Ovary (tissue), 9 donors: ENCODE measurements around the gene ARHGEF28. TPM values are rescaled to one million over a fixed set of nuclear protein-coding genes. Genes with fewer than 3 reads are reported as not detected.

Experiments
- DNase-seq, 5 donors: peaks; one replicate each; pipeline ENCODE4 v3.0.0-alpha.2; 2019 to 2020
- H3K27ac ChIP-seq, 2 donors: fragments of 200-600 bp; one replicate each; pipeline versions ENCODE4 v1.5.1 to v1.8.0; 2019 to 2022
- H3K27me3 ChIP-seq: fragments of 200-600 bp; one replicate; pipeline ENCODE4 v1.8.0; 2022
- H3K36me3 ChIP-seq: fragments of 200-600 bp; sonication (generic); one replicate; pipeline ENCODE4 v1.5.1; 2019
- H3K4me1 ChIP-seq: one replicate; pipeline ENCODE4 v1.8.1; 2013; ENCODE audit warnings: mild to moderate bottlenecking, moderate library complexity; ENCODE audit not compliant: insufficient read depth
- H3K4me3 ChIP-seq: fragments of 200-600 bp; sonication (generic); one replicate; pipeline ENCODE4 v1.5.1; 2017
- H3K9me3 ChIP-seq, 2 donors: fragments of 200-600 bp in 1 of 2; sonication (generic) in 1 of 2; one replicate each; pipeline versions ENCODE4 v1.5.1 to v1.8.1; 2013 to 2019; ENCODE audit warnings: mild to moderate bottlenecking in 1 of 2, moderate library complexity in 1 of 2
- CTCF ChIP-seq, 3 donors: fragments of 450-650 bp in 2 of 3; fragments of 200-600 bp in 1 of 3; IDR thresholded peaks; one replicate each; pipeline versions ENCODE4 v1.5.1 to v1.8.0; 2016 to 2022; ENCODE audit warnings: antibody characterized with exemption in 3 of 3, mild to moderate bottlenecking in 1 of 3
- EP300 ChIP-seq: sonication (generic); formaldehyde crosslinking; IDR thresholded peaks from one replicate; pipeline ENCODE4 v1.6.1; 2017; ENCODE audit warnings: antibody characterized with exemption
- POLR2A ChIP-seq: fragments of 450-650 bp; IDR thresholded peaks from one replicate; pipeline ENCODE4 v1.6.1; 2017; ENCODE audit warnings: antibody characterized with exemption, mild to moderate bottlenecking, moderate library complexity
- WGBS, 3 donors: extraction: QIAGEN DNeasy Blood & Tissue Kit in 1 of 3; methylation state at CpG; one replicate each; pipeline versions ENCODE4 v1.1.5 to v1.1.7; 2013 to 2017; 5-methylcytosine and 5-hydroxymethylcytosine counted together
- intact Hi-C, 4 donors: fragments of 100-400 bp; cut with DNase I; formaldehyde crosslinking; loops; one replicate each; pipeline versions ENCODE4 v1.11.0 to v1.15.1; 2022 to 2023
- polyA plus RNA-seq, 2 donors: library from polyadenylated mRNA; stranded (reverse); fragments of 200-250 nt in 1 of 2; fragments of 350-450 nt in 1 of 2; fragmentation: Illumina TruSeq in 1 of 2; extraction: RNeasy Lipid Tissue Mini Kit (QIAGEN cat#74804) in 1 of 2; gene quantifications; one replicate each; pipeline ENCODE4 v1.2.3, GENCODE V29; 2013 to 2014
- total RNA-seq, 7 donors: library from RNA; depleted of rRNA in 2 of 7; stranded (reverse); fragments of >200 nt in 2 of 7; fragmentation: NEBNext Ultra II Directional in 3 of 7; extraction: Animal tissue kit (Norgen Biotek cat#: 25700) in 3 of 7; gene quantifications; one replicate each; pipeline versions ENCODE4 v1.1.0 to v1.2.4, GENCODE V29; 2016 to 2023
- donor health status: DM: no; HTN: no; CAD: no; lungs with moderate emphysema.
- donor health status: DM: no; HTN: no; CAD: no.
- donor health status: Bipolar disorder and iron deficiency.
- donor health status: DM: yes; HTN: yes; CAD: no.
- donor health status: DM: no; HTN: no; CAD: no.
- donor health status: DM: yes; HTN: yes; CAD: no.

Gene ARHGEF28
- total and polyA plus RNA-seq, 9 donors = 21.5 to 75.6 (median 35.0) TPM

GRCh38 chr5:73960023-73960422, 334.0 kb downstream of the ARHGEF28 start:
- H3K27ac ChIP-seq = no peak overlapping the region
- TF ChIP-seq POLR2A = no peak
- TF ChIP-seq CTCF (IDR thresholded peaks at IDR 0.05) = no peak
- no peak for TF ChIP-seq EP300
- intact Hi-C loops = no loop called here
- no peak overlapping the region for H3K4me3 ChIP-seq
- H3K36me3 ChIP-seq = no peaks in the 10 kb centered on the region
- WGBS, 3 donors = 71 to 89% (median 88%) methylated on average over 5 of the region's 5 CpGs
- DNase-seq = no peak
- no peaks in the 10 kb centered on the region for H3K27me3 ChIP-seq
- H3K9me3 ChIP-seq = no peaks in the 10 kb centered on the region
- H3K4me1 ChIP-seq = peaks cover 19% of the 10 kb centered on the region

- intact Hi-C loops = no loop called here
- no peak for DNase-seq
- Histone ChIP-seq H3K27me3 (no peaks in the 10 kb centered on the region), H3K36me3 (no peaks in the 10 kb centered on the region), H3K4me3 (no peak overlapping the region), H3K4me1 (peaks cover 16% of the 10 kb centered on the region), H3K27ac (no peak overlapping the region), H3K9me3 (no peaks in the 10 kb centered on the region)
- TF ChIP-seq POLR2A = no peak
- no peak for TF ChIP-seq CTCF (IDR thresholded peaks at IDR 0.05)
- no peak for TF ChIP-seq EP300
- WGBS, 3 donors = 49 to 66% (median 60%) methylated on average over 1 of the region's 1 CpG
Measured at GRCh38 chr5:73960426-73960825, 334.4 kb downstream of the ARHGEF28 start.

GRCh38 chr5:73962801-73963425, 336.9 kb downstream of the ARHGEF28 start:
- H3K4me3 ChIP-seq = no peak overlapping the region
- peaks cover 2% of the 10 kb centered on the region for H3K4me1 ChIP-seq
- intact Hi-C loops = no loop called here
- no peak overlapping the region for H3K27ac ChIP-seq
- H3K36me3 ChIP-seq = no peaks in the 10 kb centered on the region
- no peaks in the 10 kb centered on the region for H3K27me3 ChIP-seq
- WGBS, 3 donors = 51 to 62% (median 57%) methylated on average over 8 of the region's 8 CpGs
- no peaks in the 10 kb centered on the region for H3K9me3 ChIP-seq
- DNase-seq = no peak
- TF ChIP-seq POLR2A = no peak
- no peak for TF ChIP-seq EP300
- TF ChIP-seq CTCF (IDR thresholded peaks at IDR 0.05) = no peak

GRCh38 chr5:73964352-73964865, 338.4 kb downstream of the ARHGEF28 start:
- Histone ChIP-seq H3K4me1 (peaks cover 7% of the 10 kb centered on the region), H3K27ac (no peak overlapping the region), H3K27me3 (no peaks in the 10 kb centered on the region), H3K4me3 (no peak overlapping the region), H3K36me3 (no peaks in the 10 kb centered on the region), H3K9me3 (no peaks in the 10 kb centered on the region)
- no peak for DNase-seq
- WGBS, 3 donors = 79 to 85% (median 80%) methylated on average over 3 of the region's 3 CpGs
- intact Hi-C loops = no loop called here
- TF ChIP-seq EP300 (no peak), POLR2A (no peak), CTCF (IDR thresholded peaks at IDR 0.05) (no peak)
